A673 (cell line): ENCODE measurements around the gene ZNG1F.
"Not testable (repeated sequence)": the region's sequence is repeated elsewhere in the genome, so short reads cannot be mapped to it uniquely, and the experiment has no call there.

Source experiments
- EZH2 ChIP-seq: fragments of 200-600 bp; sonication (generic); IDR thresholded peaks from 2 replicates; pipeline ENCODE4 v1.6.1; 2017; ENCODE audit warnings: borderline replicate concordance, low read depth, mild to moderate bottlenecking, mixed read lengths, antibody characterized with exemption, low read length; ENCODE audit not compliant: poor library complexity, severe bottlenecking
- TF ChIP-seq, protein P1 (sequence below): fragments of 300-800, 200-600 bp; sonication (generic); conservative IDR thresholded peaks from 2 replicates; pipeline ENCODE4 v1.5.1; 2017; ENCODE audit warnings: low read depth, mild to moderate bottlenecking, antibody characterized with exemption, low read length, moderate library complexity, mixed read lengths

DNA sequence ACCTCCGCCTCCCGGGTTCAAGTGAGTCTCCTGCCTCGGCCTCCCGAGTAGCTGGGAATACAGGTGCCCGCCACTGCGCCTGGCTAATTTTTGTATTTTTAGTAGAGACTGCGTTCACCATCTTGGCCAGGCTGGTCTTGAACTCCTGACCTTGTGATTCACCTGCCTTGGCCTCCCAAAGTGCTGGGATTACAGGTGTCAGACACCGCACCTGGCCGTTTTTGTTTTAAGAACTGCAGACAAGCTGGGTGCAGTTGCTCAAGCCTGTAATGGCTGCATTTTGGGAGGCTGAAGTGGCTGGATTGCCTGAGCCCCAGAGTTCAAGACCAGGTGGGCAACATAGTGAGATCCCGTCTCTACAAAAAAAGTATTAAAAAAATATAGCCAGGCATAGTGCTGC, 43.2 kb upstream of the ZNG1F start:
- TF ChIP-seq, protein P1, sequence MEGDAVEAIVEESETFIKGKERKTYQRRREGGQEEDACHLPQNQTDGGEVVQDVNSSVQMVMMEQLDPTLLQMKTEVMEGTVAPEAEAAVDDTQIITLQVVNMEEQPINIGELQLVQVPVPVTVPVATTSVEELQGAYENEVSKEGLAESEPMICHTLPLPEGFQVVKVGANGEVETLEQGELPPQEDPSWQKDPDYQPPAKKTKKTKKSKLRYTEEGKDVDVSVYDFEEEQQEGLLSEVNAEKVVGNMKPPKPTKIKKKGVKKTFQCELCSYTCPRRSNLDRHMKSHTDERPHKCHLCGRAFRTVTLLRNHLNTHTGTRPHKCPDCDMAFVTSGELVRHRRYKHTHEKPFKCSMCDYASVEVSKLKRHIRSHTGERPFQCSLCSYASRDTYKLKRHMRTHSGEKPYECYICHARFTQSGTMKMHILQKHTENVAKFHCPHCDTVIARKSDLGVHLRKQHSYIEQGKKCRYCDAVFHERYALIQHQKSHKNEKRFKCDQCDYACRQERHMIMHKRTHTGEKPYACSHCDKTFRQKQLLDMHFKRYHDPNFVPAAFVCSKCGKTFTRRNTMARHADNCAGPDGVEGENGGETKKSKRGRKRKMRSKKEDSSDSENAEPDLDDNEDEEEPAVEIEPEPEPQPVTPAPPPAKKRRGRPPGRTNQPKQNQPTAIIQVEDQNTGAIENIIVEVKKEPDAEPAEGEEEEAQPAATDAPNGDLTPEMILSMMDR = not testable (repeated sequence)
- not testable (repeated sequence) for TF ChIP-seq EZH2
